ENCODE data around the gene EBF3. TPM values are rescaled to one million over a fixed set of nuclear protein-coding genes. Genes with fewer than 3 reads are reported as not detected.

The EBF3 gene
- total RNA-seq, 2 donors from 2014 or later: 0.12 to 0.80 TPM

DNA sequence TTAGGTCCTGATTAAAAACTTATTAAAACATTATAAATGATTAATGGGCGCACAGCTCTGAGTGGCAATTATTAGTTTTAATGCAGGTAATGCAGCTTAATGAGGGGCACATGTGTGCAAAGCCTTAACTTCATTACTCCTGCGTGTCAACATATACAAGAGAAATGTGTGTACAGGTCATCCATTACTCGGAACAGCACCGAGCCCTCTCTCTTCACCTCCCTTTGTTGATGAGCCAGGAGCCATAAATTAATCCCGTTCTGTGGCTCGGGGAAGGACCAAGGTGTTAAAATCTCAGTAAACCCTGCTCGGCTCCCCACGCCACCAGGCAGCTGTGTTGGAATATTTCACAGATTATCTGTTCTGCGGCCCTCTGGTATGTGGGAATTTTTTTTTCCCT is 77.8 kb downstream of the EBF3 start:
- Histone ChIP-seq H3K9ac (ENCODE audit: low read depth in 2 of 2, low read length in 2 of 2) (no peak overlapping the region), H3K27ac (no peak overlapping the region), H3K4me1 (no peaks in the 10 kb centered on the region), H3K9me3 (no peaks in the 10 kb centered on the region), H3K27me3 (no peaks in the 10 kb centered on the region), H3K4me3 (no peak overlapping the region), H3K36me3 (no peaks in the 10 kb centered on the region)
- TF ChIP-seq, protein P1, sequence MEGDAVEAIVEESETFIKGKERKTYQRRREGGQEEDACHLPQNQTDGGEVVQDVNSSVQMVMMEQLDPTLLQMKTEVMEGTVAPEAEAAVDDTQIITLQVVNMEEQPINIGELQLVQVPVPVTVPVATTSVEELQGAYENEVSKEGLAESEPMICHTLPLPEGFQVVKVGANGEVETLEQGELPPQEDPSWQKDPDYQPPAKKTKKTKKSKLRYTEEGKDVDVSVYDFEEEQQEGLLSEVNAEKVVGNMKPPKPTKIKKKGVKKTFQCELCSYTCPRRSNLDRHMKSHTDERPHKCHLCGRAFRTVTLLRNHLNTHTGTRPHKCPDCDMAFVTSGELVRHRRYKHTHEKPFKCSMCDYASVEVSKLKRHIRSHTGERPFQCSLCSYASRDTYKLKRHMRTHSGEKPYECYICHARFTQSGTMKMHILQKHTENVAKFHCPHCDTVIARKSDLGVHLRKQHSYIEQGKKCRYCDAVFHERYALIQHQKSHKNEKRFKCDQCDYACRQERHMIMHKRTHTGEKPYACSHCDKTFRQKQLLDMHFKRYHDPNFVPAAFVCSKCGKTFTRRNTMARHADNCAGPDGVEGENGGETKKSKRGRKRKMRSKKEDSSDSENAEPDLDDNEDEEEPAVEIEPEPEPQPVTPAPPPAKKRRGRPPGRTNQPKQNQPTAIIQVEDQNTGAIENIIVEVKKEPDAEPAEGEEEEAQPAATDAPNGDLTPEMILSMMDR (IDR thresholded peaks at IDR 0.05): no peak
- DNase-seq: no peak
- intact Hi-C loops (cut with DNase I): no loop called here

DNA sequence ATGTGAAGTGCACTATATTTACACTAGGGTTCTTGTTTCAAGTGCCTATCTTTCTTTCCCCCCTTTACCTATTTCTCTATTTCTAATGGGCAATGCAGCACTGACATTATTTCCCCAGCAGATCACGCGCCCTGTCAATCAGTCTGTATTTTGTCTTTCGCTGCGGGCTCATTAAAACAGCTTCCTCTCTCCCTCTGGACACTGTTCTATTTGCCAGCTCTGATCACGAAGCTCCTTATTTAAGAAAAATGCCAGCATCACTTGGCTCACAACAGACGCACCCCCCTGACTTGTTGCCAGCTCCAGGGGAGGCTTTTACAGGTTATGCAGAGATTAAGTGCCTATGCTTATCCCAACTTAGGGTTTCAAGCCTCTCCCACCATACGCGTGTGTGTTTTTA is 78.5 kb downstream of the EBF3 start:
- H3K27ac ChIP-seq: no peak overlapping the region
- no peaks in the 10 kb centered on the region for H3K4me1 ChIP-seq
- no peak for DNase-seq
- no peaks in the 10 kb centered on the region for H3K27me3 ChIP-seq
- intact Hi-C loops (cut with DNase I): no loop called here
- no peak overlapping the region for H3K9ac ChIP-seq (ENCODE audit: low read depth in 2 of 2, low read length in 2 of 2)
- H3K4me3 ChIP-seq: no peak overlapping the region
- H3K9me3 ChIP-seq: no peaks in the 10 kb centered on the region
- no peaks in the 10 kb centered on the region for H3K36me3 ChIP-seq
- TF ChIP-seq, protein P1 (IDR thresholded peaks at IDR 0.05): no peak

DNA sequence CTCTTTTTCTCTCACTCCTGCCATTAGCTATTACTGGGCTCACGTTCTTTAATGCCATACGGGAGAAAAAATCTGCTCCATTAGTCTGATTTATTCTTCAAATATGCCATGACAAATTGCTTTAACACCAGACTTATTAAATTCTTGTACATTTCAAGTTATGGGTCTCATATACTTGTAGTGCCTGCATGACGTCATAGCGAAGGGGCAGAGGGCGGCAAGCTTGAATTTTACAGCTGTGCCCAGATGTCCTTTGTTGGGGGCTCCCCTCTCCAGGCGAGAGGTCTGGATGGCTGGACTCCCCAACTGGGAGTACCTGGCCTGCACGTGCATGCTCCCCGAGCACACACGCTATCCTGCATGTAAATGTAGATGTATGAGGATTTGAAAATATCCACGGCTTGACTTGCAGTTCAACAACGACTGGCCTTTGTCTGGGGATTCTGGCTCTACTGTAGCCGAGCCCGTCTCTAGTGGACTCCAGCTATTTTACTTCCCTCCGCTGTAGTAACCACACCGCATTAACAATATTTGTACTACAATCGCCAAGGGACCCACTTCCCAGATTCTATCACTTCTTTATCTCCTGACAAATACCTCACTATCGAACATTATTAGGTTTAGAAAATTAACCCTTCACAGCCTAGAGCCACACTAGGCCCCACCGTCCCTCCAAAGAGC is 79.5 kb downstream of the EBF3 start:
- DNase-seq: no peak
- H3K27me3 ChIP-seq: no peaks in the 10 kb centered on the region
- H3K9ac ChIP-seq (ENCODE audit: low read depth in 2 of 2, low read length in 2 of 2): no peak overlapping the region
- H3K9me3 ChIP-seq: no peaks in the 10 kb centered on the region
- H3K27ac ChIP-seq: no peak overlapping the region
- no peaks in the 10 kb centered on the region for H3K4me1 ChIP-seq
- no peaks in the 10 kb centered on the region for H3K36me3 ChIP-seq
- no peak overlapping the region for H3K4me3 ChIP-seq
- intact Hi-C loops (cut with DNase I): no loop called here
- TF ChIP-seq, protein P1 (IDR thresholded peaks at IDR 0.05): no peak

DNA sequence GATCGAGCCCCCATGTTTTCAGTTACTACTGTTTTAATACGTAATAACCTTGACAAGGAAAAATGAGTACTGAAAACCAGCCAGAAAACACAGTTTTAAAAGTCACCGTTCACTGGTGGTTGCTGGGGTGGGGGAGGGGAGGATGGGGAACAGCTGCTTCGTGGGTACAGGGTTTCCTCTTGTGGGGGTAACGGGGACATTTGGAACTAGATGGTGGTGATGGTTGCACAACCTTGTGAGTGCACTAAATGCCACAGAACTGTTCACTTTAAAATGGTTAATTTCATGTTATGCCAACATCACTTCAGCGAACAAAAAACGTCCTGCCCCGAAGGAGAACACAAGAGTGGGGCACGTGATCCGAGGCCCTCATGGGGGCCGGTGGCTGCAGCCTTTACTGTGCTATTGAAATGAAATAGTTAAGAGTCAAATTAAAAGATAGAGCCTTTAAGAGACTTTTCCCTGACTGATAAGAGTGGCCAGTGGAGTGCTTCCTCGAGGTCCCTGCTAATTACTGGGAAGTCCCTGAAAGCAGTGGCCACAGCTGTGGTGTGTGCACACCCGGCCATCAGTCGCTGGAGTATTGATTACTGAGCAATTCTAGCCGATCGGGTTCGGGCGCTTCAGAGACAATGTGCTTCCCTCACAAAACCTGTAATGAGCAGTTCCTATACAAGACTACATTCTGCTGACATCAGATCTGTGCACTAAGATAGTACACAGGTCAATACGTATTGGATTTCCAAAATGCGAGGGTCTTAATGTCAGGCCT is 80.3 kb downstream of the EBF3 start:
- TF ChIP-seq, protein P1 (IDR thresholded peaks at IDR 0.05): no peak
- Histone ChIP-seq H3K9me3 (no peaks in the 10 kb centered on the region), H3K27ac (no peak overlapping the region), H3K4me3 (no peak overlapping the region), H3K4me1 (no peaks in the 10 kb centered on the region), H3K27me3 (no peaks in the 10 kb centered on the region), H3K36me3 (no peaks in the 10 kb centered on the region), H3K9ac (ENCODE audit: low read depth in 2 of 2, low read length in 2 of 2) (no peak overlapping the region)
- intact Hi-C loops (cut with DNase I): no loop called here
- DNase-seq: no peak

DNA sequence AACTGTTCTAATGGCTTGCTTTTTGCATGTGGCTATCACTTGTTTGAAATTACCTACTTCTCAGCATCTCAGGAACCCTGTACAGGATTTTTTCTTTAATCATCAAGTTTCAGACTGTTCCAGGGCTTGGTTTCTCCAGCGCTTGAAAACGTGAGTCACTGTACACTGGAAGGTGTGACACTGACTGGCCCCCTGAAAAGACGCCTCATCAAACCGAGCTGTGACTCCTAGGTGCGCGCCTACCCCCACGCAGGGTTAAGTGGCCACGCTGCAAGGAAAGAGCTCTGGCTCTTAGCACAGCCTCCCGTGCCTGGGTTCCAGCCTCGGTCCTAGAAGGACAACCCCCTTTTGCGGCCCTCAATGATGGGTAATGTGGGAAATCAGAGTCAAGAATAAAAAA is 81.0 kb downstream of the EBF3 start:
- DNase-seq: no peak
- no peaks in the 10 kb centered on the region for H3K9me3 ChIP-seq
- H3K4me1 ChIP-seq: no peaks in the 10 kb centered on the region
- no peaks in the 10 kb centered on the region for H3K36me3 ChIP-seq
- H3K4me3 ChIP-seq: no peak overlapping the region
- no peak overlapping the region for H3K9ac ChIP-seq (ENCODE audit: low read depth in 2 of 2, low read length in 2 of 2)
- intact Hi-C loops (cut with DNase I): no loop called here
- TF ChIP-seq, protein P1 (IDR thresholded peaks at IDR 0.05): no peak
- H3K27me3 ChIP-seq: no peaks in the 10 kb centered on the region
- H3K27ac ChIP-seq: no peak overlapping the region

Measured in colonic mucosa (tissue), 4 donors.